ENCODE results near the gene GPR6.

Gene GPR6

GRCh38 chr6:109999740-110000139 is 21.6 kb downstream of the GPR6 start:
- DNase-seq (ENCODE audit: low read depth in 2 of 2) = no peak

DNA sequence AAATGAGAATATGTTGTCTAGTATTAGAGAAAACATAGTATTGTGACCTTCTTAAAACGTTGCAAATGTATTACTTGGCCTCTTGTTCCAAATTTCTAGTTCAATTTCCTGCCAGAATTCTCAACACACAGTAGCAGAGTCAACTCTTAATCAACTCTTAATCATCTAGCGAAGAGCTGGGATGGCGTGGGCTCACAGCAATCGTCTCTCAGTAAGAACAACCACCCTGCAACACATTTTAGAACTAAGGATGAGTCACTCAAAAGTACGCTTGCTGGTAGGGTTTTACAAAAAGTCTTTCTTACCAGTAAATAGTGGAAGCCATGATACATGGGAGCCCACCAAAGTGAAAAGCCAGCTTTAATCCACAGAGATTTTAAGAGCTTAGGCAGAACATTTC is 24.6 kb downstream of the GPR6 start:
- no peak for DNase-seq (ENCODE audit: low read depth in 2 of 2)

GRCh38 chr6:110013386-110013785 is 35.3 kb downstream of the GPR6 start:
- DNase-seq (ENCODE audit: low read depth in 2 of 2) = no peak

DNA sequence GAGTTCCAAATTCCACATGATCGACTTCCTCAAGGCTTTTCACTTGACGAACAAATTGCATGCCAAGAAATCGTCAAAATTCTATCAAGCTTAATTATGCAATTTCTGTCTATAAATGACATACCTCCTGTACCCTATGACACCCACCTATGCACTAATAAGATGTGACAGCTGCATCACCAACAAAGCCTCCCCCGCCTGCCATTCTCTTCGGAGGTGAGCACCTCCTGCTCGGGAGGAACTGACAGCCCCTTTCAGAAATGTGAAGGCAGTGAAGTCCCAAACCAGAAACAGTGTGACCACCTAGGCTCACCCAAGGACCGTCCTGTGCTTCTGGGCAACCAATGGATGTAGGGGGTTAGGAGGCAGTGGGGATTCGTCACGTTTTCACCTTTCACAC is 37.1 kb downstream of the GPR6 start:
- DNase-seq (ENCODE audit: low read depth in 2 of 2) = no peak

GRCh38 chr6:110017306-110017705 is 39.2 kb downstream of the GPR6 start:
- DNase-seq (ENCODE audit: low read depth in 2 of 2) = no peak

GRCh38 chr6:110017946-110018345 is 39.8 kb downstream of the GPR6 start:
- no peak for DNase-seq (ENCODE audit: low read depth in 2 of 2)

- DNase-seq (ENCODE audit: low read depth in 2 of 2) = no peak
Measured at GRCh38 chr6:110018486-110018885, 40.4 kb downstream of the GPR6 start.

- no peak for DNase-seq (ENCODE audit: low read depth in 2 of 2)
Measured at GRCh38 chr6:110020888-110021287, 42.8 kb downstream of the GPR6 start.

DNA sequence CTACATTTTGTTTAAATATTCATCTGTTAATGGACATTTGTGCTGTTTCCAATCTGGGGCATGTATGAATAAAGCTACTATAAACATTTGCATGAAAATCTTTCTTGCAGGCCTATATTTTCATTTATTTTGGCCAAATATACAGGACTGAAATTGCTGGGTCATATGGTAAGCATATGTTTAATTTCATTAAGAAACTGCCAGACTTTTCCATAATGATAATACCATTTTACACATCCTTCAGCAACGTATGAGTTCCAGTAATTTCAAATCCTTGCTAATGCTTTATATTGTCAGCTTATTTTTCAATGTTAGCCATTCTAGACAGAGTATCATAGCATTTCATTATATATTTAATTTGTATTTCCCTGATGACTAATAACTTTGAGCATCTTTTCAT is 51.0 kb downstream of the GPR6 start:
- DNase-seq (ENCODE audit: low read depth in 2 of 2) = no peak
